Tibial nerve (tissue), 4 donors: Measurements from ENCODE around the gene RSAD1. TPM values are rescaled to one million over a fixed set of nuclear protein-coding genes. Genes with fewer than 3 reads are reported as not detected.

ENCODE experiments used
- DNase-seq, 2 donors: peaks; one replicate each; pipeline ENCODE4 v3.0.0-alpha.2; 2019; ENCODE audit warnings: low spot score in 2 of 2
- H3K27ac ChIP-seq, 4 donors: fragments of 200-600 bp; sonication (generic) in 3 of 4; one replicate each; pipeline ENCODE4 v1.5.1; 2017 to 2019; ENCODE audit warnings: mild to moderate bottlenecking in 1 of 4
- H3K27me3 ChIP-seq, 2 donors: fragments of 200-600 bp; sonication (generic) in 1 of 2; one replicate each; pipeline versions ENCODE4 v1.5.1 to v1.6.0; 2017 to 2019
- H3K36me3 ChIP-seq, 3 donors: fragments of 200-600 bp; sonication (generic); one replicate each; pipeline ENCODE4 v1.5.1; 2018 to 2019
- H3K4me1 ChIP-seq, 4 donors: fragments of 200-600 bp; sonication (generic) in 3 of 4; one replicate each; pipeline ENCODE4 v1.5.1; 2017 to 2019
- H3K4me3 ChIP-seq, 4 donors: fragments of 200-600 bp; sonication (generic) in 3 of 4; one replicate each; pipeline ENCODE4 v1.5.1; 2017 to 2019; ENCODE audit warnings: mild to moderate bottlenecking in 1 of 4, moderate library complexity in 1 of 4
- H3K9me3 ChIP-seq, 4 donors: fragments of 200-600 bp; sonication (generic) in 3 of 4; one replicate each; pipeline ENCODE4 v1.5.1; 2017 to 2019
- CTCF ChIP-seq, 5 experiments: fragments of 200-600 bp in 3 of 5; fragments of 450-650 bp in 2 of 5; sonication (generic) in 3 of 5; IDR thresholded peaks; one replicate each; pipeline ENCODE4 v1.5.1; 2016 to 2019; ENCODE audit warnings: antibody characterized with exemption in 5 of 5, mild to moderate bottlenecking in 3 of 5, moderate library complexity in 2 of 5
- EP300 ChIP-seq, 2 donors: sonication (generic); formaldehyde crosslinking; IDR thresholded peaks; one replicate each; pipeline ENCODE4 v1.6.1; 2017; ENCODE audit warnings: antibody characterized with exemption in 2 of 2, mild to moderate bottlenecking in 1 of 2
- POLR2A ChIP-seq, 2 donors: fragments of 450-650 bp; IDR thresholded peaks; one replicate each; pipeline ENCODE4 v1.6.1; 2017; ENCODE audit warnings: antibody characterized with exemption in 2 of 2, mild to moderate bottlenecking in 2 of 2, moderate library complexity in 2 of 2
- WGBS, 2 donors: methylation state at CpG; one replicate each; pipeline ENCODE4 v1.1.5; 2018; 5-methylcytosine and 5-hydroxymethylcytosine counted together
- total RNA-seq, 4 donors: library from RNA; depleted of rRNA; stranded (reverse); fragments of >200 nt; gene quantifications; one replicate each; pipeline ENCODE4 v1.1.0, GENCODE V29; 2016

Gene RSAD1
- total RNA-seq, 4 donors from 2014 or later = 30.8 to 61.8 (median 32.9) TPM

DNA sequence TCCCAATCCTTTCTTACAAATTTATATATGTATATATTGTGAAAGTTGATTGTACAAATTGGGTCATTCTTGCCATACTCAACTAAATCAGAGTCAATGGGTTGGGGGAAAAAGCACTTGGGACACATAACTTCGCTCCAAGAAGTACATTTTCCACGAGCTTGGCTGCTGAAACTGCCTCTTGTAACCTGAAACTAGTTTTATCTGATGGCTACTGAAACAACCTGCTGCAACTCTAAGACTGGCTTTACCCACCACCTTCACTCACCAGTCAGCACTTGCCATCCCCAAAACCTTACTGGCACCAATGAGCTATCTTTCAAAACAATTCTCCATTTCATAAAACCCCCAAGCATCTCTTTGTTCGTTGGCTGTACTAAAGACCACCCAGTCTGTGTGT lies 15.1 kb downstream of the RSAD1 start:
- TF ChIP-seq EP300 (IDR thresholded peaks at IDR 0.05) (no peak), CTCF (IDR thresholded peaks at IDR 0.05) (no peak), POLR2A (IDR thresholded peaks at IDR 0.05) (no peak)
- whole genome bisulfite sequencing, 2 donors = 43 to 44% methylated on average over 3 of the region's 3 CpGs
- no peak overlapping the region for H3K4me3 ChIP-seq
- H3K4me1 ChIP-seq = peaks cover 0 to 18% (median 0%) of the 10 kb centered on the region in 4 donors
- no peak overlapping the region for H3K27ac ChIP-seq
- DNase-seq = no peak
- H3K36me3 ChIP-seq = no peaks in the 10 kb centered on the region
- no peaks in the 10 kb centered on the region for H3K9me3 ChIP-seq
- no peaks in the 10 kb centered on the region for H3K27me3 ChIP-seq

- H3K4me3 ChIP-seq = no peak overlapping the region
- H3K9me3 ChIP-seq = no peaks in the 10 kb centered on the region
- no peaks in the 10 kb centered on the region for H3K27me3 ChIP-seq
- H3K36me3 ChIP-seq = no peaks in the 10 kb centered on the region
- H3K4me1 ChIP-seq = peaks cover 0 to 18% (median 0%) of the 10 kb centered on the region in 4 donors
- H3K27ac ChIP-seq = no peak overlapping the region
- WGBS, 2 donors = 77 to 89% methylated on average over 8 of the region's 8 CpGs
- no peak for DNase-seq
- TF ChIP-seq EP300 (IDR thresholded peaks at IDR 0.05) (no peak), CTCF (IDR thresholded peaks at IDR 0.05) (no peak), POLR2A (IDR thresholded peaks at IDR 0.05) (no peak)
Measured at GRCh38 chr17:50495217-50495823, 16.7 kb downstream of the RSAD1 start.

DNA sequence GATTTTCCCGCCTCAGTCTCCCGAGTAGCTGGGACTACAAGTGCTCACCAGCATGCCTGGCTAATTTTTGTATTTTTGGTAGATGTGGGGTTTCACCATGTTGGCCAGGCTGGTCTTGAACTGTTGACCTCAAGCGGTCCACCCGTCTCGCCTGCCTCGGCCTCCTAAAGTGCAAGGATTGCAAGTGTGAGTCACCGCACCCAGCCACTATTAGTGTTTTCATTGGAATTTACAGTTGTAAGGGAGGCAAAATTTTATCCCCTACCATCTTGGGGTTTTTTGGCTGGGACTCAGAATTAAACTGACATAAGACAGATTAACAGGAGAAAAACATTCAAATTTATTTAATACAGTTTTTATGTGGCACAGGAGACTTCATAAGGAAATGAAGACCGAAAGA lies 17.3 kb downstream of the RSAD1 start:
- WGBS, 2 donors = 92 to 96% methylated on average over 8 of the region's 8 CpGs
- DNase-seq = no peak
- TF ChIP-seq POLR2A (IDR thresholded peaks at IDR 0.05) = no peak
- TF ChIP-seq CTCF (IDR thresholded peaks at IDR 0.05) = no peak
- no peak for TF ChIP-seq EP300 (IDR thresholded peaks at IDR 0.05)

GRCh38 chr17:50498021-50498874 lies 19.6 kb downstream of the RSAD1 start:
- no peak for DNase-seq
- no peaks in the 10 kb centered on the region for H3K27me3 ChIP-seq
- H3K4me3 ChIP-seq = no peak overlapping the region
- 69 to 72% methylated on average over 7 of the region's 7 CpGs for WGBS, 2 donors
- H3K27ac ChIP-seq = no peak overlapping the region
- TF ChIP-seq EP300 (IDR thresholded peaks at IDR 0.05) (no peak), POLR2A (IDR thresholded peaks at IDR 0.05) (no peak), CTCF (IDR thresholded peaks at IDR 0.05) (no peak)
- H3K9me3 ChIP-seq = no peaks in the 10 kb centered on the region
- no peaks in the 10 kb centered on the region for H3K4me1 ChIP-seq
- no peaks in the 10 kb centered on the region for H3K36me3 ChIP-seq

More for the DNA sequence above, 17.3 kb downstream of the RSAD1 start:
- H3K27ac ChIP-seq = no peak overlapping the region
- H3K9me3 ChIP-seq = no peaks in the 10 kb centered on the region
- no peak overlapping the region for H3K4me3 ChIP-seq
- H3K4me1 ChIP-seq = peaks cover 0 to 14% (median 0%) of the 10 kb centered on the region in 4 donors
- H3K36me3 ChIP-seq = no peaks in the 10 kb centered on the region
- H3K27me3 ChIP-seq = no peaks in the 10 kb centered on the region

DNA sequence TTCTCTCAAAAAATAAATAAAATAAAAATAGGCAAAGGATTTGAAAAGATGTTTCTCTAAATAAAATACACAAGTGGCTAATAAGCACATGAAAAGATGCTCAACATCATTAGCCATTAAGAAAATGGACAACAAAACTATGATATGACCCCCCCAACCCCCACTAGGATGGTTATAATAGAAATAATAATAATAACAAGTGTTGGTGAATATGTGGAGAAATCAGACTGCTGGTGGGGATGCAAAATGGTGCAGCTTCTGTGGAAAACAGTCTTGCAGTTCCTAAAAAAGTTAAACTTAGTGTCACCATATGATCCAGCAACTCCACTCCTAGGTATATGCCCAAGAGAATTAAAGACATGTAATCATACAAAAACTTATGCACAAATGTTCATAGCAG lies 20.6 kb downstream of the RSAD1 start:
- TF ChIP-seq EP300 (IDR thresholded peaks at IDR 0.05) = no peak
- TF ChIP-seq POLR2A (IDR thresholded peaks at IDR 0.05) = no peak
- no peak for TF ChIP-seq CTCF (IDR thresholded peaks at IDR 0.05)
- H3K36me3 ChIP-seq = no peaks in the 10 kb centered on the region
- H3K27me3 ChIP-seq = no peaks in the 10 kb centered on the region
- DNase-seq = no peak
- no peaks in the 10 kb centered on the region for H3K4me1 ChIP-seq
- H3K9me3 ChIP-seq = no peaks in the 10 kb centered on the region
- no peak overlapping the region for H3K4me3 ChIP-seq
- no peak overlapping the region for H3K27ac ChIP-seq
